GM23338 (cell line): ENCODE results near the gene FMR1. TPM values are rescaled to one million over a fixed set of nuclear protein-coding genes. Genes with fewer than 3 reads are reported as not detected.
A peak's percentile ranks its signal among the peaks of the same experiment; 100 is the strongest.

Source experiments
- ATAC-seq: fragments of 200-7000 bp; cut with Tn5 transposase; 3 replicates; pipeline ENCODE4 v1.9.1; 2020
- DNase-seq: peaks from one replicate; pipeline ENCODE4 v3.0.0-alpha.2; 2015; ENCODE audit warnings: low spot score
- H2AFZ ChIP-seq: fragments of 200-600 bp; sonication (generic); 2 replicates; pipeline ENCODE4 v1.8.0; 2016; ENCODE audit warnings: antibody characterized with exemption, mild to moderate bottlenecking, moderate library complexity
- H3F3A ChIP-seq: fragments of 200-600 bp; sonication (generic); replicated peaks from 2 replicates; pipeline ENCODE4 v1.8.0; 2017; ENCODE audit warnings: antibody characterized with exemption, mixed run types, low read depth
- H3K27ac ChIP-seq: fragments of 200-600 bp; sonication (generic); 2 replicates; pipeline ENCODE4 v1.6.1; 2016; ENCODE audit warnings: low read depth
- H3K27me3 ChIP-seq: fragments of 200-600 bp; sonication (generic); 2 replicates; pipeline ENCODE4 v1.8.0; 2016; ENCODE audit warnings: mild to moderate bottlenecking, mixed run types, moderate library complexity; ENCODE audit not compliant: insufficient read depth
- H3K36me3 ChIP-seq: fragments of 200-600 bp; sonication (generic); 2 replicates; pipeline ENCODE4 v1.8.0; 2016; ENCODE audit warnings: mild to moderate bottlenecking; ENCODE audit not compliant: insufficient read depth
- H3K4me1 ChIP-seq: fragments of 200-600 bp; sonication (generic); 2 replicates; pipeline ENCODE4 v1.8.0; 2016; ENCODE audit warnings: mild to moderate bottlenecking, moderate library complexity; ENCODE audit not compliant: insufficient read depth
- H3K4me2 ChIP-seq: fragments of 200-600 bp; sonication (generic); 2 replicates; pipeline ENCODE4 v1.7.1; 2017; ENCODE audit warnings: mixed run types
- H3K4me3 ChIP-seq: fragments of 200-600 bp; sonication (generic); 2 replicates; pipeline ENCODE4 v1.6.1; 2016; ENCODE audit warnings: mixed run types
- H3K79me2 ChIP-seq: fragments of 200-600 bp; sonication (generic); replicated peaks from 2 replicates; pipeline ENCODE4 v1.8.0; 2017; ENCODE audit warnings: mild to moderate bottlenecking; ENCODE audit not compliant: insufficient read depth
- H3K9me2 ChIP-seq: fragments of 200-600 bp; sonication (generic); 2 replicates; pipeline ENCODE4 v1.8.0; 2017; ENCODE audit not compliant: insufficient read depth
- H4K20me1 ChIP-seq: fragments of 200-600 bp; sonication (generic); replicated peaks from 2 replicates; pipeline ENCODE4 v1.8.0; 2017; ENCODE audit warnings: mild to moderate bottlenecking; ENCODE audit not compliant: insufficient read depth
- H3K27ac Mint-ChIP-seq: 2 replicates; pipeline ENCODE4 v1.8.0; 2020; ENCODE audit warnings: inconsistent platforms, mild to moderate bottlenecking, moderate library complexity, mixed read lengths
- H3K27me3 Mint-ChIP-seq: 3 replicates; pipeline ENCODE4 v1.8.0; 2022; ENCODE audit warnings: low read depth, mild to moderate bottlenecking, moderate library complexity, mixed read lengths, inconsistent platforms; ENCODE audit not compliant: insufficient read depth, poor library complexity
- H3K36me3 Mint-ChIP-seq: 3 replicates; pipeline ENCODE4 v1.8.0; 2021; ENCODE audit warnings: low read depth, mild to moderate bottlenecking, inconsistent platforms, moderate library complexity, mixed read lengths
- H3K4me1 Mint-ChIP-seq: 3 replicates; pipeline ENCODE4 v1.8.0; 2020; ENCODE audit warnings: mild to moderate bottlenecking, inconsistent platforms, mixed read lengths
- H3K4me3 Mint-ChIP-seq: 3 replicates; pipeline ENCODE4 v1.8.0; 2021; ENCODE audit warnings: moderate library complexity, mild to moderate bottlenecking, inconsistent platforms, mixed read lengths
- H3K9me3 Mint-ChIP-seq: 3 replicates; pipeline ENCODE4 v1.8.0; 2020; ENCODE audit warnings: moderate library complexity, mild to moderate bottlenecking, inconsistent platforms, mixed read lengths
- CREB1 ChIP-seq: fragments of 250-450 bp; sonication (Bioruptor Pico); IDR thresholded peaks from 2 replicates; pipeline ENCODE4 v1.5.0; 2020; ENCODE audit warnings: low read depth, mild to moderate bottlenecking, moderate library complexity
- EZH2 ChIP-seq: fragments of 200-600 bp; sonication (generic); IDR thresholded peaks from one replicate; pipeline ENCODE4 v1.8.0; 2017; ENCODE audit warnings: antibody characterized with exemption, mild to moderate bottlenecking, low read depth; ENCODE audit not compliant: unreplicated experiment
- JUNB ChIP-seq: IDR thresholded peaks from one replicate; pipeline ENCODE4 v1.6.1; 2016; ENCODE audit warnings: antibody characterized with exemption; ENCODE audit not compliant: unreplicated experiment
- NANOG ChIP-seq: IDR thresholded peaks from 2 replicates; pipeline ENCODE4 v1.6.1; 2016; ENCODE audit warnings: antibody characterized with exemption, borderline replicate concordance
- POLR2AphosphoS5 ChIP-seq: IDR thresholded peaks from 2 replicates; pipeline ENCODE4 v1.6.1; 2016; ENCODE audit warnings: antibody characterized with exemption, low read depth
- STAT1 ChIP-seq: IDR thresholded peaks from one replicate; pipeline ENCODE4 v1.6.1; 2016; ENCODE audit warnings: antibody characterized with exemption; ENCODE audit not compliant: unreplicated experiment
- ZNF114 ChIP-seq: fragments of 250-450 bp; sonication (Bioruptor Pico); IDR thresholded peaks from 2 replicates; pipeline ENCODE4 v1.5.0; 2020; ENCODE audit warnings: mild to moderate bottlenecking, moderate library complexity
- ZNF462 ChIP-seq: fragments of 250-450 bp; sonication (Bioruptor Pico); IDR thresholded peaks from 2 replicates; pipeline ENCODE4 v1.5.0; 2020; ENCODE audit warnings: mild to moderate bottlenecking, moderate library complexity
- polyA plus RNA-seq: library from polyadenylated mRNA; unstranded; fragments of >200 nt; fragmentation: Nextera tagmentation; extraction: Ambion mirVana; gene quantifications from 2 replicates; pipeline ENCODE4 v1.2.1, GENCODE V29; 2016
- total RNA-seq: library from RNA; depleted of rRNA; stranded (reverse); fragments of >200 nt; shearing (Covaris generic); gene quantifications from 2 replicates; pipeline ENCODE4 v1.2.3, GENCODE V29; 2014
- TF ChIP-seq, protein P1 (sequence below), 2 experiments: fragments of 200-600 bp in 1 of 2; sonication (generic) in 1 of 2; conservative IDR thresholded peaks; 2 replicates each; pipeline versions ENCODE4 v1.5.1 to v1.6.1; 2016 to 2017; ENCODE audit warnings: antibody characterized with exemption in 2 of 2, low read depth in 2 of 2, mild to moderate bottlenecking in 2 of 2, moderate library complexity in 1 of 2

Gene FMR1
- total and polyA plus RNA-seq, 2 experiments from 2014 or later, result 17.1 to 44.3 TPM

GRCh38 chrX:147898951-147899350 is 12.8 kb upstream of the FMR1 start:
- Histone ChIP-seq H2AFZ (no peak overlapping the region), H3K79me2 (no peaks in the 10 kb centered on the region), H3K27me3 (no peaks in the 10 kb centered on the region), H3F3A (no peaks in the 10 kb centered on the region), H4K20me1 (no peaks in the 10 kb centered on the region), H3K4me3 (no peak overlapping the region), H3K4me1 (peaks cover 6% of the 10 kb centered on the region), H3K9me2 (no peaks in the 10 kb centered on the region; the same call in 1 of the 2 replicates), H3K4me2 (no peak overlapping the region), H3K36me3 (no peaks in the 10 kb centered on the region), H3K27ac (no peak overlapping the region)
- Mint-ChIP-seq H3K9me3 (no peaks in the 10 kb centered on the region), H3K4me1 (peaks cover 13% of the 10 kb centered on the region; the same call in 2 of the 3 replicates), H3K36me3 (no peaks in the 10 kb centered on the region), H3K4me3 (no peak overlapping the region), H3K27me3 (peaks cover 5% of the 10 kb centered on the region), H3K27ac (no peak overlapping the region)
- TF ChIP-seq, protein P1, sequence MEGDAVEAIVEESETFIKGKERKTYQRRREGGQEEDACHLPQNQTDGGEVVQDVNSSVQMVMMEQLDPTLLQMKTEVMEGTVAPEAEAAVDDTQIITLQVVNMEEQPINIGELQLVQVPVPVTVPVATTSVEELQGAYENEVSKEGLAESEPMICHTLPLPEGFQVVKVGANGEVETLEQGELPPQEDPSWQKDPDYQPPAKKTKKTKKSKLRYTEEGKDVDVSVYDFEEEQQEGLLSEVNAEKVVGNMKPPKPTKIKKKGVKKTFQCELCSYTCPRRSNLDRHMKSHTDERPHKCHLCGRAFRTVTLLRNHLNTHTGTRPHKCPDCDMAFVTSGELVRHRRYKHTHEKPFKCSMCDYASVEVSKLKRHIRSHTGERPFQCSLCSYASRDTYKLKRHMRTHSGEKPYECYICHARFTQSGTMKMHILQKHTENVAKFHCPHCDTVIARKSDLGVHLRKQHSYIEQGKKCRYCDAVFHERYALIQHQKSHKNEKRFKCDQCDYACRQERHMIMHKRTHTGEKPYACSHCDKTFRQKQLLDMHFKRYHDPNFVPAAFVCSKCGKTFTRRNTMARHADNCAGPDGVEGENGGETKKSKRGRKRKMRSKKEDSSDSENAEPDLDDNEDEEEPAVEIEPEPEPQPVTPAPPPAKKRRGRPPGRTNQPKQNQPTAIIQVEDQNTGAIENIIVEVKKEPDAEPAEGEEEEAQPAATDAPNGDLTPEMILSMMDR (conservative IDR thresholded peaks at IDR 0.05; ENCODE audit: low read depth in 2 of 2), result no peak
- no peak for DNase-seq
- no peak for ATAC-seq

DNA sequence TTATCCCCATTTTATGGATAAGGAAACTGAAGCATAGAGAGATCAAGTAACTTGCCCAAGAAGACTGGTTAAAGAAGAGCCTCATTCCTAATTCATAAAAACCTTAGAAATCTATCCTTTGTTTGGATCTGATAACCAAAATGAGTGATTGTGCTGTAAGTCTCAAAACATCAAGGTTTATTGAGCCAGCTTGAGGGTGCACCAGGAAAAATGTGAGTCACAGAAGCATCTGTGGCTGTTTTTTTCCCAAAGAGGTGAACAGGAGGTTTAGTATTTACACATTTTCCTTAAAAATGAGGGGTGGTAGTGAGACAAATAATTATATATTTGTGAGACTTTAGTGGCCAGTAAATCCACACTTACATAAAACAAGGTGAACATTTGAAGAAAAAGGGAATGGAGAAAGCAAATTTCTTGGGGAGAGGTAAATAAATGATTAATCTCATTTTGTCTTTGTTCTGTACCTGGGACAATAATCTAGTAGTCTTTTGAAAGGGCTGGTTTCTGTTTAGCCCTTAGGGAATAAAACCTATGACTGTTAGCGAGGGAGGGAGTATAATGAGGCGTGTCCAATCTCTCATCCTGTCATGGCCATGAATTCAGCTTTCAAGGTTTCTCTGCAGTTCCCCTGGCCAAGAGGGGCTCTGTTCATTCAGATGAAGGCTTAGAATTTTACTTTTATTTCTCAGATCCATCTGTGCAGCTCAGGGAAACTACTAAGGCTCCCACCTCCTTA is 12.2 kb upstream of the FMR1 start:
- H3K27me3 ChIP-seq, result no peaks in the 10 kb centered on the region
- no peak overlapping the region for H2AFZ ChIP-seq
- ATAC-seq, result no peak
- DNase-seq, result no peak
- H3K4me2 ChIP-seq, result no peak overlapping the region
- Mint-ChIP-seq H3K4me1 (peaks cover 11% of the 10 kb centered on the region; the same call in 2 of the 3 replicates), H3K27me3 (peaks cover 4% of the 10 kb centered on the region), H3K27ac (no peak overlapping the region), H3K4me3 (no peak overlapping the region), H3K9me3 (no peaks in the 10 kb centered on the region), H3K36me3 (no peaks in the 10 kb centered on the region)
- no peaks in the 10 kb centered on the region for H3F3A ChIP-seq
- H3K27ac ChIP-seq, result 0 out of 2 replicates have a peak overlapping the region, but pooled peaks have one; percentile 28
- H3K4me1 ChIP-seq, result peaks cover 6% of the 10 kb centered on the region
- no peaks in the 10 kb centered on the region for H4K20me1 ChIP-seq
- no peaks in the 10 kb centered on the region; the same call in 1 of the 2 replicates for H3K9me2 ChIP-seq
- no peaks in the 10 kb centered on the region for H3K79me2 ChIP-seq
- no peak overlapping the region for H3K4me3 ChIP-seq
- no peaks in the 10 kb centered on the region for H3K36me3 ChIP-seq
- no peak for TF ChIP-seq POLR2AphosphoS5
- TF ChIP-seq EZH2, result no peak
- TF ChIP-seq, protein P1 (conservative IDR thresholded peaks at IDR 0.05; ENCODE audit: low read depth in 2 of 2), result no peak
- no peak for TF ChIP-seq CREB1
- no peak for TF ChIP-seq NANOG
- no peak for TF ChIP-seq STAT1
- TF ChIP-seq ZNF462 (CRISPR knock-in tag), result no peak
- no peak for TF ChIP-seq JUNB
- TF ChIP-seq ZNF114 (CRISPR knock-in tag), result no peak
